ENCODE data around the gene MAN2C1.

GRCh38 chr15:75321711-75322110 is 46.7 kb downstream of the MAN2C1 start:
- TF ChIP-seq, protein P1, sequence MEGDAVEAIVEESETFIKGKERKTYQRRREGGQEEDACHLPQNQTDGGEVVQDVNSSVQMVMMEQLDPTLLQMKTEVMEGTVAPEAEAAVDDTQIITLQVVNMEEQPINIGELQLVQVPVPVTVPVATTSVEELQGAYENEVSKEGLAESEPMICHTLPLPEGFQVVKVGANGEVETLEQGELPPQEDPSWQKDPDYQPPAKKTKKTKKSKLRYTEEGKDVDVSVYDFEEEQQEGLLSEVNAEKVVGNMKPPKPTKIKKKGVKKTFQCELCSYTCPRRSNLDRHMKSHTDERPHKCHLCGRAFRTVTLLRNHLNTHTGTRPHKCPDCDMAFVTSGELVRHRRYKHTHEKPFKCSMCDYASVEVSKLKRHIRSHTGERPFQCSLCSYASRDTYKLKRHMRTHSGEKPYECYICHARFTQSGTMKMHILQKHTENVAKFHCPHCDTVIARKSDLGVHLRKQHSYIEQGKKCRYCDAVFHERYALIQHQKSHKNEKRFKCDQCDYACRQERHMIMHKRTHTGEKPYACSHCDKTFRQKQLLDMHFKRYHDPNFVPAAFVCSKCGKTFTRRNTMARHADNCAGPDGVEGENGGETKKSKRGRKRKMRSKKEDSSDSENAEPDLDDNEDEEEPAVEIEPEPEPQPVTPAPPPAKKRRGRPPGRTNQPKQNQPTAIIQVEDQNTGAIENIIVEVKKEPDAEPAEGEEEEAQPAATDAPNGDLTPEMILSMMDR (IDR thresholded peaks at IDR 0.05): no peak
- no peak for TF ChIP-seq POLR2A (IDR thresholded peaks at IDR 0.05)

Data from body of pancreas (tissue), 4 donors.